HG03354 (cell line): Measurements from ENCODE around the gene RAMAC.
A peak's percentile ranks its signal among the peaks of the same experiment; 100 is the strongest.
"Not testable (repeated sequence)": the region's sequence is repeated elsewhere in the genome, so short reads cannot be mapped to it uniquely, and the experiment has no call there.

ENCODE experiments used
- ATAC-seq: cut with Tn5 transposase; IDR thresholded peaks from one replicate; pipeline ENCODE4 v1.9.1; 2021; ENCODE audit warnings: mild to moderate bottlenecking; ENCODE audit not compliant: unreplicated experiment, poor library complexity, severe bottlenecking

Gene RAMAC

DNA sequence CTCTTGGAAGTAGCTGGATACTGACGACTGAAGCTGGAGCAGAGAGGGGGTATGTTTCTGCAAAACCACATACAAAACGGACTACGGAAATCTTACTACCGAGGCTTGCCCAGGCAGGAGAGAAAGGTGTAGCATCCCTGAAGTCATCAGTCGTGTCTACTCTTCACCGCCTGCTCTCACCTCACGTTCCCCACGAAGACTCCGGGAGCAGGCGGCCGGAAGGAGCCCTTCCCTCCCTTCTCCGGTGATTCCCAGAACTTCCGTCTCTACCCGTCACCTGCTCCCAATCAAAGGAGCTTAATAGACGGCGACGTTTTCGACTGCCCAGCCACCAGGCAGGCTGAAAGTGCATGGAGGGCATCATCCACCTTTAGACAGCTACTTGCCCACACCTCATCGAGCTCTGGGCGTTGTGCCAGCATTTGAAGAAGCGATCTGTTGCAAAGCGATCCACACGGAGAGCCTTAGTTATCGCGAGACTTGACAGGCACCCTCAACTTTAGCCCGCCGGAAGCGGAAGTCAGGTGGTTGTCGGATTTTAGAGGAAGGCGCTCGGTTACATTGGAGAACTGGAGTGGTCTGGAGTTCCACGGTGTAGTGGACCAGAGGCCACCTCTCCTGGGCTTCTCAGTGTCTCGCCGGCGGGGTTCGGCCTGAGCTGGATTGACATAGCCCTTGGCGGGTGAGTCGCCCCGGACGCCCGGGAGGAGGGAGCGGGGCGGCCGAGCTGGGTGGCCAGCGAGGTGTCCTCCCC, at the start of gene RAMAC:
TSS of gene RAMAC (plus strand) at position 523 of the 754 bp plus-strand sequence. CDS start 2,809 bp downstream, outside the sequence.
- ATAC-seq = peak; percentile 99

DNA sequence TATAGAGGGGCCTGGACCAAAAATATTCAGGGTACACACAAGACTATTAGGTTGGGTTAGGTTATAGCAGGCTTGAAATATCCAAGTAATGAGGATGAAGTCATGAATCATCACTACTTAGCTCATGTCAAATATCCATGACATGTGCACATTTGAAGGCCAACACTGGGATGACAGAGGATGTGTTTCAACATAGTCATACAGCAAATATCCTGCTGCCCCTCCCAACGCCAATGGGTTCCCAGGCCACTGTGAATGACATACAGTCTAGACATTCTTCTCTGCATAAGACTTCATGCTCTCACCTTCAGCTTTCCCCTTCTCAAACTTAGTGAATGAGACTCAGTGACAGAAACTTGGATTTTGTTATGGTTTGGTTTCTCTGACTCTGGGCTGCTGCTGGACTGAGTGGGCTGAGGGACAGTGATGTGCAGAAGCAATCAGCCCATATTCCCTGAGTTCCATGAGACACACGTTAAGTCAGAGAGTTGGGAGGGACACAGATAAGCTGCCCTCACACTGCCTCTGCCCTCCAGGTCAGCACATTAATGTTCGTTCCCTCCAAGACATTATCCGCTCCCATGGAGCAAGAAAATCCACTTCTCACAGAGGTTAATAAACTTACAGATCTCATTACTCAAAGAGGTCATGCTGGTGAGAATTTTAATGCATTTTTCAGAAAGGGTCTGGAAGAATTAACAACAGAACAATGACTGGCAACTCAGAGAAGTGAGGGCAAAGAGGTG, 48.9 kb upstream of the RAMAC start:
- ATAC-seq = no peak

DNA sequence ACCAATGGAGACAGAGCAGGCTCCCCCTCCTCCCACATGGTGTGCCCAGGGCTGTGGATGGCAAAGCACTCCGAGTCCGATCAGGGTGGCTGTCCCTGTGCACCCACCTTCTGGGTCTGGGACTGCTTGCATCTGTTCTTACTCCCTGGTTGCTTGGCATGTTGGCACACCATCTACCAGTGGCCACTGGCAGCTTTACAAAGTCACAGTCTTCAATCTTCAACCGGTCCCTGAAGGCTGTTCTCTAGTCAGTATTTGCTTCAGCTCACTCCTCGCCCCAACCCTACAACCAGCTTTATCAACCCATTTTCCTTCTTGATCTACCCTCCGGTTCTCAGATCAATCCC, 48.3 kb upstream of the RAMAC start:
- ATAC-seq = no peak

DNA sequence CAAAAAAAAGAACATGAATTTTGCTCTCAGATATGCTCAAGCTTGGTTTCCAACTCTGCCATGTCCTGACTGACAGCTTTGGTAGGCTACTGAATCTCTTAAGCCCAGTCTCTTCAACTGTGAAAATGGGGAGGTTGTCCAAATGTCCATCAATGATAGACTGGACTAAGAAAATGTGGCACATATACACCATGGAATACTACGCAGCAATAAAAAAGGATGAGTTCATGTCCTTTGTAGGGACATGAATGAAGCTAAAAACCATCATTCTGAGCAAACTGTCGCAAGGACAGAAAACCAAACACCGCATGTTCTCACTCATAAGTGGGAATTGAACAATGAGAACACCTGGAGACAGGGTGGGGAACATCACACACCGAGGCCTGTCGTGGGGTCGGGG, 46.3 kb upstream of the RAMAC start:
- ATAC-seq = not testable (repeated sequence)

DNA sequence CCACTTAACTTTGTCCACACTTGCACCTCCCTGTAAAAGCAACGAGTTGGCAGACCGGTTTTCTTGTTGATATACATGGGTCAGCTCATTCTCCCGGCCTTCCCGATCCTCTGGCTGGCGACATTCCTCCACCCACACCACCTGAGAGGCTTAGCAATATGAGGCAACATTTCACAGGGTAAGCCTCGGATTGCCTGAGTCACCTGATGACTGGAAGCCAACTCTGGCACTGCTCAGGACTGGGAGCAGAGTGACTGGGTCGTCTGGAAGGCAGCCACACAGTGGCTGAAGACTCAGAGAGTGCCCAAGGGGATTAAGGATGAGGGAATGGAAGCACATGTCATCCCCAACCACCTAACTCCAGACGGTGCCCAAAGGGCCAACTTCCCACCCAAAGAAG, 43.3 kb upstream of the RAMAC start:
- ATAC-seq = no peak

DNA sequence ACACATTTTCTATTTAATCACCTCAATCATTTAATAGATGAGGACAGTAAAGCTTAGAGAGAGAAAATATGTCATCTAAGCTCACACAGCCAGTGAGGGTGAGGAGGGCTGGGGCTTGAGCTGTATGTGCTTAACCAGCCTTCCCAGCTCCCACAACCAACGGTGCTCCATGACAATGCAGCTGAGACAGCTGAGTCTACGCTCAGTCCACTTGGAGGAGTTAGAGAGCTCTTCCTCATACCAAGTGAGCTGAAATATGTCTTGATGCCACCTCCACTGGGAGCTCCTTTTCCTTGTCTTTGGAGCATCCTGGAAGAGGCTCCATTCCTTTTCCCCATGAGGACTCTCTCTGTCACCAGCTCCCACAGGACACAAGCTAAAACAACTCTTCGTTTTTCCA, 42.8 kb upstream of the RAMAC start:
- ATAC-seq = no peak

DNA sequence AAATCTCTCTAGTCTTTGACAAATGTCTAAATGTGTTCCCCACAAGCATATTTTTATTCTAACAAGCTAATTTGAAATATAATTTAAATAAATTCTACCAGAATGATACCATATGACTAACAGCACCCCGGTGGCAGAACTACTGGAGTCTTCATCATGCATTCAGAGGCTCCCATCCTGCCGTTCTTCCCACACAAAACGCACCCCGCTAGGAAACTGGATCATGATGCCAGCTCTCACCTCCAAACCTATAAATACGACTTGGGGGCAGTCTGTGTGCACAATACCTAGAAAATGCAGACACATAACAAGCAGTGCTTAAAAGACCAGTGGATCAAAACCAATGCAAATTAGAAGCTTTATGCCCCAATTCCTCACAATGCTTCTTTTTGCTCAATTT, 42.0 kb upstream of the RAMAC start:
- no peak for ATAC-seq

DNA sequence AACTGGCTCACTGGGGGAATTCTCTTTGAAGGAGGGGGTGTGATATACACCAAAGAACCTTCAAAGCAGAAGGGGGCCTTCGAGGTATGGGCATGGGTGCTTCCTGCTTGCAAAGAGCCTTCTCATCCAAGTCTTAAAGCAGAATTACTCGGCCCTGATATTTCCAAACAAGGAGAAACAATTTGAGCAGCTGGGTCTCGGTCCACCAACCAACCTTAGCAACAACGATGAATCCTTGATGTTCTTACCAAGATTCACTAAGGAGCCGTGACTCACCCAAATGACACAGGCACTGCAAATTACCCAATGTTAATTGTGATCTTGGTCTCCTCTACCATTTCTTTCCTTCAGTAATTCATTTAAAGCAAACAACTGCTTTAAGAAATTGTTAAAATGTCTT, 41.2 kb upstream of the RAMAC start:
- ATAC-seq = no peak

DNA sequence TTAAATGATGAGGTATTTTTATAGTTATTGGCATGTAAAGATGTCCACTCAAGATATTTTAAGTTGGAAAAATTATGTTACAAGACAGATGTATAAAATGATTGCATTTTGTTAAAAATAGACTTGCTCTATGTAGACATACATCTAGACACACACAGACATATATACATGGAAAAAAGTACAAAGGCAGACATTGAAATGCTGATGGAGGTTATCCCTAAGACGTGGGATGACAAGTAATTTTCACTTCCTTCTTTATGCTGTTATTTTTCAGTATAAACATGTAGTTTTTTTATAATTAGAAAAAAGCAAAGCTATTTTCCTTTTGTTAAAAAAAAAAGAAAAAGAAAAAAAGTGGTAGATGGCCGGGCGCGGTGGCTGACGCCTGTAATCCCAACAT, 40.7 kb upstream of the RAMAC start:
- ATAC-seq = no peak

DNA sequence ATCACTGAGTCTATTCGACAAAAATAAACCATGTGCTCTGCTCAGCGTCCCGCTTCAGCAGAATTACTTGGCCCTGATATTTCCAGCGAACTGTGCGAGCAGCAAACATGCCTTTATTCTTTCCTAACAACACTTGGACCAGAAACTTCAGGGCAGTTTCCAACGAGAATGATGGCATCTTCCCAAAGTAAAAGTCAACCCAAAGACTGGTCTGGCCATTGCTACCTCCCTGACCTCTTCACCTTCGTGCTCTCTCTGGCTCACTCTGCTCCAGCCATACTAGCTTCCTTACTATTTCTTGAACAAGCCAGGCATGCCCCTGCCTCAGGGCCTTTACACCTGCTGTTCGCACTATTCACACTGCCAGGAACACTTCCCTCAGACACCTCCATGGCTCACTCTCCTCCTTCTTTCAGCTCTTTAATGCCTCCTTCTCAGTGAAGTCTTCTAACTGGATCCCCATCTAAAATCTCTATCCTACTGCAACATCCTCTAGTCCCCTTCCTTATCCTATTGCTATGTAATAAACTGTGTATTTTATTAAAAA, 39.8 kb upstream of the RAMAC start:
- ATAC-seq = no peak

DNA sequence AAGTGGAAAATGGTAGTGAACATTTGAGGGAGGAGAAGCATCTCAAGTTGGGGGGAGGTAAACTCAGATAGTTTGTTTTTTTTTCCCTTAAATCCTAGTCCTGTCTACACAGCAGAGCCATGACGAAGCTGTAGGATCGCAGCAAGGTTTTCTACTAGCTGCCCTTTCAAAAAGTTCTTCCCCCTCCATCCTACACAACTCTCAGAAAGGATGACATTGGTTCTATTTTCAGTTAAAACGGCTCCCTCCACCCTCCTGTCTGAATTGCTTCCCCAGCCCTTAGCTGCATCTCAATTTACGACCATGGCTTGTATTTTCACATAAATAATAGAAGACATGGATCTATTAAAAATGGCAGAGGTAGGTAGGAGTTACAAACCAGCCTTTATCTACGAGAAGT, 35.7 kb upstream of the RAMAC start:
- no peak for ATAC-seq

DNA sequence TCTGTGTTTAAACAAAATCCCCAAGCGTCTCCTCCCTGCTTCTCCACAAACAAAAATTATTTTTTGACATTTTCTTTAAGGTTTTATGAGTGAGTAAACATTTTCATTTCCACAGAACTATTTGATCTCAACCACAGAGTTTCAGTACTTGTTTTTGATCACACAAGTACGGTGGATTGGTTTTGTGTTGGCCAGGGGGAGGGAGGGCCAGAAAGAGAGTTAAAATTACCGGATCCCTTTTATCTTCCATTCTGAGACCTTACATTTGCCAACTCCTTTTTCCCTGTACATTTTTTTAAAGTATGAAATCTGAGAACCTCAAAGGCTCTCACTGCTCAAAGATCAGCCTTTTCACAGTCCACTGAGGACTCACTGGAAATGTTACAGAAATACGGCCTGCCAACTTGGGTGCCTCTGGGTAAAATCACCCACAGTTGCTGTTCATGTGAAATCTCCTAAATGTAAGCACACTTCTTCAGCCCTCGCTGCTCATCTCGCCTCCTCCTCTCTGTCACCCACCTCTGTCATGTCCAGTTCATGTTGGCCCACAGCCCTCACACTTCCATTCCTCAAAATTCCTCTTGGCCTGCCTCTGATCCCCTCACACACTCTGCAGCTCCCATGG, 35.2 kb upstream of the RAMAC start:
- ATAC-seq = peak; percentile 57

DNA sequence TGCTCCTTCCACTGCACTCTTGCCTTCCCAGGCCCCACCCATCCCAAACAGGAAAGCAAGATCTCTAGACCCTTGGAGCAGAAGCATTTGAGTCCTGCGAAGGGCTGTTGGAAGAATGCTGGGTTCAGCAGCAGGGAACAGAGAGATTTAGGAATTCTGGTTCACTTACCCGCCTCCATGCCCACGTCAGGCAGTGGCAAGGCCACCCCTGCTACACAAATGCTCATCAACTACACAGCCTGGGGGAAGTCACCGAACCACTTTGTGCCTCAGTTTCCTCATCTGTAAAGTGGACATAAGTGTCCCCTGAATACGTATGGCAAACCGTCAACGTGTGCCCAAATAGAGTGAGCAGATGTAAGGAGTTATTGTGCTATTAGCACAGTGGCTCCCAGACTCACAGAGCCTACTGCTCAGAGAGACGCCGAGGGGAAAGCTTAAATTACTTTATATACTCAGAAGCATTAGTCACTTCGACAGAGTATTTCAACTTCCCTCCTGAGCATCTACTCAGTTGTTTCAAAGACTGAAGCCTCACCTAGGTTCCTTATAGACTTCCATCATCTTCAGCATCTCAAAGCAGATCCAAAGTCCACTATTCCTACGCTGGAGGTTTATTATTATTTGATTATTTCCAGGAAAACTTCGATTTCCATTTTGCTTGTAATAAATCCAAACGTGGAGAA, 34.4 kb upstream of the RAMAC start:
- ATAC-seq = no peak

DNA sequence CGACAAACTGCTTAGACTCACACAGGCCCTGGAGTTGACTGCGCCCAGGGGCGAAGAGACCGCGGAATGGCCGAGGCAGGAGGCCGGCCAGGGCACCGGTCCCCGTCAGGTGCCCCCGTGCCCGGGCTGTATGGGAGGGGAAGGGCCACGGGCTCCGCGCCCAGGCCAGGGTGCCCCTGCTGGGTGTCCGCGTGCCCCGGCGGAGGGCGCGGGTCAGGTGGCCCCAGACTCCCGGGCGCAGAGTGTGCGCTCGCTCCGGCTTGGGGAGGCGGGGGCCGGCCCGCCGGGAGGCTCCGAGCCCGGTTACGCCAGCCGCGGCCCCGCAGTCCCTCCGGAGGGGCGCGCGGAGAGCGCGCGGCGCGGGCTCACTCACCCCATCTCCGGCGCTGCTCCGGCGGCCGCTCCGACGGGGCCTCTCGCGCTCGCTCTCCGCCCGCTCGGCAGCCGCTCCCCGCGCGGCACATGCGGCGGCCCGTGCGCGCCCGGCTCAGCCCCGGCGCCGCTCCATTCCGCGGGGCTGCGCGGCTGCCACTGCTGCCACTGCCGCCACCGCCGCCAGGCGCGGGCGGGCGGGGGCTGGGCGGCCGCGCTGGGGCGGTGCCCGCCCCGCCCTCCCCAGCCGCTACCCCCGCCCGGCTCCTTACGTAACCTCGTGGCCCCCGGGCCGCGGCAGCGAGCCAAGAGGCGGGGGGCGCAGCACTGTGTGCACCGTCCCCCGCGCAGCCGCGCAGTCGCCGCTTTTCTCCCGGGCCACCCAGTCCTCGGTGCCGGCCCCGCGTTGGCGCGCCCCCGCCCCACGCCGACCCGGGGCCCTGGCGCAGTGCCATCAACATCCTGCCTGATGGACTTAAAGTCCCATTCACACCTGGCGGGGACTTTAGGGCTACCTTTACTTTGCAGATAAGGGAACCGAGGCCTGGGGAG, 33.6 kb upstream of the RAMAC start, which contains the start of gene HOMER2:
TSS of gene HOMER2 (minus strand) at position 563 of the 924 bp plus-strand sequence. CDS start at position 378, 185 bp downstream.
- no peak for ATAC-seq

DNA sequence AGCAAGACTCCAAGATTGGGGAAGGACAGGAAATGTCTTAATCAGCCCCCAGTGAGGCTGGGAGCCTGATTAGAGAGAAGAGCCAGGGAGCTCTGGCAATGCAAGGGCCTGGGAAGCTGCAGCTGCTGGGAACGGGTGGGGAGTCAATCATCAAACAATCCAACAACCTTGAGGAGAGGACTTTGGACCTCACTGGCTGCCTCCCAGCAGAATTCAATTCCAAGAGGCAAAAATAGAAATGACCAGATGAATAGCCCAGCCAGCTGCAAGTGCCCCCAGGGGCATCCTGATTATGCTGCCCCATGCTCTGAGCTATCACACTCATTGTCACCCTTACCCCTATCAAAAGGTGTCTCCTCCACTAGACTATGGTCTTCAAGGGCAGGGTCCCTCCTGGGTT, 27.4 kb upstream of the RAMAC start:
- ATAC-seq = no peak

DNA sequence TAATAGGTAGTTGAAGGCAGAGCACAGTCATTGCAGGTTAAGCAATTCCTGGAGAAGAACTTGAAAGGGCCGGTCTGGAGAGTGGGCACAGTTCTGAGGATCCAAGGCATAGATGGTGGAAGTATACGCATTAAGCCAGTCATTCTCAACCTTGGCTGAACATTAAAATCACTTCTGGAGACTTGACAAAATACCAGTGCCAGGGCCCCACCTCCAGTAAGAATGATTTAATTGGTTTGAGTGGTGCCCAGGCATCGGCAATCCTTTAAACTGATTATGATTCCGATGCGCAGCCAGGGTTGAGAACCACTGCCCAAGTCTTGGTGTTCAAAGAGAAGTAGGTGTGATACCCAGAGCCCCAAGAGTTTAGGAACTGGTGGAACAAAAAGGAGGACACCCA, 26.6 kb upstream of the RAMAC start:
- no peak for ATAC-seq

DNA sequence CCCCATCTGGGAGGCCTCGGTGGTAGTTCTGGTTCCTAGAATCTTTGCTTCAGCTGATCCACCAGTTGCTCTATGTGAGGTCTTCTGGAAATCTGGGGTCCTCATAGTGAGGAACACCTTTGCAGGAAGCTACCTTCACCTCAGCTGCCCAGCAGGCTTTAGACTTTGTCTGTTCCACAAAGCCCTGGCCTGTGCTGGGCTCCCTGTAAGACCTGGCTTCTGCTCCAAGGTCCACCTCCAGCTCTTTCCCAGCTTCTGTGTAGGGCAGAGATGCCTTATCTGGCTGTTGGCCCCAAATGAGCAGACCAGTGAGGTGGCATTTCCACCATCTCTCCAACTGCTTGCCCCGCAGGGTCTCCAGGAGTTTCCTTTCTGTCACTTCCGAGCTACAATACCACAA, 25.2 kb upstream of the RAMAC start:
- no peak for ATAC-seq

DNA sequence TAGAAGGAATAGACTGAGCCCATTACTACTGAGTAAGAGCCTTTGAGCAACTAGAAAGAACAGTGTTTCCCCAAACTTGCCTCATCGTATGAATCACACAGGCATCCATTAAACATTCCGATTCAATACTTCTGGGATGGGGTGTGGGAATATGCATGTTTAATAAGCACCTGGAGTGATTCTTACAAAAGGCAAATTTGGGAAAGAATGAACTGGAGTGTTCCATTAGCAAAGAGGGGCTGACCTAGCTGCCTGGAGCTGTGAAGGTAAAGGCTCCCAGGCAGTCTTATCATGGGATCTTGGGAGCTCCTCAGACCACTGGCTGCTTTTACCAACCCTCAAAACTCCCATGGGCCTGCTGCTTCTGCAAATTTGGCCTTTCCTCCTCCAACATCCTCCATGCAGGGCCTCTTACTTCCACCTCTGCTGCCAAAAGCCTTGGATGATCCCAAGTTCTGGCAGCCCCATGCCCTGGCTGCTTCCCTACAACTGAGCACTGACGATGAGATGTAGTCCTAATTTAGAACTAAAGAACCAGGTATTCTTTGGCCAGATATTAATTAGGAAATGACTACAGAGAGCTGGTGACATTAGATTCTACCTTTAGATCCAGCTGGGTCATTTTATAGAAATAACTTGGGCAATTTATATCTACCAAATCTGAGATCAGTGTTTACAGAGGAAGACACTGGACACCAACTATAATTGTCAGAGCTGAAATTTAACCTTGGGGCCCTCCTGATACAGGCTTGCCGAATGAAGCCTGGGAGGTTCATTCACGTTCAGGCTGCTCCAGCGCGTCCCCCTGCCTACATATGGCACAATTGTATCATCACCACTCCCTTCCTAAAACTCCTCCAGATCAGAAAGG, 22.3 kb upstream of the RAMAC start:
- ATAC-seq = no peak
